WTC11 (cell line): ENCODE results near the gene REELD1. TPM values are rescaled to one million over a fixed set of nuclear protein-coding genes. Genes with fewer than 3 reads are reported as not detected.

Experiments used
- ATAC-seq: fragments of 200-7000 bp; cut with Tn5 transposase; 2 replicates; pipeline ENCODE4 v1.10.0; 2021; ENCODE audit warnings: mild to moderate bottlenecking, moderate library complexity
- CTCF ChIA-PET: fragments of 300-600 bp; sonication (Branson Sonifier 250); formaldehyde crosslinking; loops from one replicate; lab custom pipeline; 2021; ENCODE audit warnings: antibody characterized with exemption; lab: Charles Lee
- POLR2A ChIA-PET: fragments of 350-600 bp; sonication (Branson Sonifier 250); formaldehyde crosslinking; loops from one replicate; lab custom pipeline; 2021; ENCODE audit warnings: antibody characterized with exemption; lab: Charles Lee
- DNase-seq: peaks from one replicate; pipeline ENCODE4 v3.0.0; 2021; ENCODE audit warnings: low spot score
- H3K27ac Mint-ChIP-seq: 2 replicates; pipeline ENCODE4 v1.8.0; 2021; ENCODE audit warnings: mixed read lengths
- H3K27me3 Mint-ChIP-seq: 2 replicates; pipeline ENCODE4 v1.8.0; 2021; ENCODE audit warnings: low read depth, mild to moderate bottlenecking, moderate library complexity, mixed read lengths
- H3K36me3 Mint-ChIP-seq: 2 replicates; pipeline ENCODE4 v1.8.0; 2021; ENCODE audit warnings: mixed read lengths
- H3K4me1 Mint-ChIP-seq: 2 replicates; pipeline ENCODE4 v1.8.0; 2022; ENCODE audit warnings: mixed read lengths
- H3K4me3 Mint-ChIP-seq: 2 replicates; pipeline ENCODE4 v1.8.0; 2021; ENCODE audit warnings: mild to moderate bottlenecking, moderate library complexity, mixed read lengths
- H3K9me3 Mint-ChIP-seq: 2 replicates; pipeline ENCODE4 v1.8.0; 2021; ENCODE audit warnings: mixed read lengths
- AR ChIP-seq: fragments of 250-450 bp; sonication (Bioruptor Pico); IDR thresholded peaks from 2 replicates; pipeline ENCODE4 v1.9.0; 2021; ENCODE audit warnings: mild to moderate bottlenecking
- ATF2 ChIP-seq: sonication (generic); formaldehyde crosslinking; IDR thresholded peaks from 2 replicates; pipeline ENCODE4 v1.8.1; 2022; ENCODE audit warnings: low read depth, missing genetic modification reagents, borderline replicate concordance
- E2F4 ChIP-seq: sonication (generic); formaldehyde crosslinking; IDR thresholded peaks from 2 replicates; pipeline ENCODE4 v1.8.1; 2022; ENCODE audit warnings: low read depth, mild to moderate bottlenecking, moderate library complexity, missing genetic modification reagents, borderline replicate concordance
- EMX1 ChIP-seq: fragments of 250-450 bp; sonication (Bioruptor Pico); IDR thresholded peaks from 2 replicates; pipeline ENCODE4 v1.8.0; 2021; ENCODE audit warnings: mild to moderate bottlenecking
- ERG ChIP-seq: fragments of 250-450 bp; sonication (Bioruptor Pico); IDR thresholded peaks from 2 replicates; pipeline ENCODE4 v1.8.0; 2021; ENCODE audit warnings: mild to moderate bottlenecking
- FOXJ3 ChIP-seq: sonication (generic); formaldehyde crosslinking; IDR thresholded peaks from 2 replicates; pipeline ENCODE4 v1.9.0; 2021; ENCODE audit warnings: missing genetic modification reagents, mild to moderate bottlenecking, borderline replicate concordance
- FOXK1 ChIP-seq: sonication (generic); formaldehyde crosslinking; IDR thresholded peaks from 2 replicates; pipeline ENCODE4 v1.8.0; 2022; ENCODE audit warnings: mild to moderate bottlenecking, moderate library complexity, missing genetic modification reagents
- HMGA2 ChIP-seq: fragments of 250-450 bp; sonication (Bioruptor Pico); IDR thresholded peaks from 2 replicates; pipeline ENCODE4 v1.4.0; 2021; ENCODE audit warnings: mild to moderate bottlenecking, moderate library complexity
- IRF1 ChIP-seq: sonication (generic); formaldehyde crosslinking; IDR thresholded peaks from 2 replicates; pipeline ENCODE4 v1.8.0; 2023; ENCODE audit warnings: missing genetic modification reagents
- JUN ChIP-seq: sonication (generic); formaldehyde crosslinking; IDR thresholded peaks from 2 replicates; pipeline ENCODE4 v1.8.0; 2023; ENCODE audit warnings: mild to moderate bottlenecking, missing genetic modification reagents
- MAX ChIP-seq: sonication (generic); formaldehyde crosslinking; IDR thresholded peaks from 2 replicates; pipeline ENCODE4 v1.8.0; 2022; ENCODE audit warnings: mild to moderate bottlenecking, missing genetic modification reagents
- MYBL2 ChIP-seq: sonication (generic); formaldehyde crosslinking; IDR thresholded peaks from 2 replicates; pipeline ENCODE4 v1.8.1; 2023; ENCODE audit warnings: mild to moderate bottlenecking, moderate library complexity, missing genetic modification reagents
- NFATC4 ChIP-seq: fragments of 250-450 bp; sonication (Bioruptor Pico); IDR thresholded peaks from 2 replicates; pipeline ENCODE4 v1.9.0; 2021; ENCODE audit warnings: mild to moderate bottlenecking
- NR1H2 ChIP-seq: sonication (generic); formaldehyde crosslinking; IDR thresholded peaks from 2 replicates; pipeline ENCODE4 v1.9.0; 2021; ENCODE audit warnings: mild to moderate bottlenecking, moderate library complexity, missing genetic modification reagents
- OVOL2 ChIP-seq: fragments of 250-450 bp; sonication (Bioruptor Pico); IDR thresholded peaks from 2 replicates; pipeline ENCODE4 v1.9.0; 2021; ENCODE audit warnings: mild to moderate bottlenecking, borderline replicate concordance
- PREB ChIP-seq: sonication (generic); formaldehyde crosslinking; IDR thresholded peaks from 2 replicates; pipeline ENCODE4 v1.8.1; 2022; ENCODE audit warnings: mild to moderate bottlenecking, missing genetic modification reagents, moderate library complexity, borderline replicate concordance
- PRRX2 ChIP-seq: fragments of 250-450 bp; sonication (Bioruptor Pico); IDR thresholded peaks from 2 replicates; pipeline ENCODE4 v1.8.0; 2021; ENCODE audit warnings: mild to moderate bottlenecking
- RELA ChIP-seq: sonication (generic); formaldehyde crosslinking; IDR thresholded peaks from 2 replicates; pipeline ENCODE4 v1.8.1; 2022; ENCODE audit warnings: missing genetic modification reagents, mild to moderate bottlenecking, borderline replicate concordance
- SMAD4 ChIP-seq: sonication (generic); formaldehyde crosslinking; IDR thresholded peaks from 2 replicates; pipeline ENCODE4 v1.8.0; 2022; ENCODE audit warnings: mild to moderate bottlenecking, missing genetic modification reagents
- TEAD1 ChIP-seq: sonication (generic); formaldehyde crosslinking; IDR thresholded peaks from 2 replicates; pipeline ENCODE4 v1.8.0; 2022; ENCODE audit warnings: mild to moderate bottlenecking, missing genetic modification reagents
- USF1 ChIP-seq: sonication (generic); formaldehyde crosslinking; IDR thresholded peaks from 2 replicates; pipeline ENCODE4 v1.8.0; 2022; ENCODE audit warnings: mild to moderate bottlenecking, missing genetic modification reagents
- ZNF219 ChIP-seq: sonication (generic); formaldehyde crosslinking; IDR thresholded peaks from 2 replicates; pipeline ENCODE4 v1.8.0; 2023; ENCODE audit warnings: missing genetic modification reagents, mild to moderate bottlenecking, borderline replicate concordance
- ZNF512 ChIP-seq: sonication (generic); formaldehyde crosslinking; IDR thresholded peaks from 2 replicates; pipeline ENCODE4 v1.8.1; 2022; ENCODE audit warnings: missing genetic modification reagents, borderline replicate concordance
- ZNF671 ChIP-seq: fragments of 250-450 bp; sonication (Bioruptor Pico); IDR thresholded peaks from 2 replicates; pipeline ENCODE4 v1.8.0; 2021; ENCODE audit warnings: mild to moderate bottlenecking
- total RNA-seq: library from RNA; stranded (reverse); gene quantifications from 3 replicates; pipeline ENCODE4 v1.2.3, GENCODE V29; 2021

Gene REELD1
- total RNA-seq, 1 experiment from 2014 or later: not detected

GRCh38 chr4:146257511-146257910 lies 43.2 kb downstream of the REELD1 start (continued):
- TF ChIP-seq AR (no peak), OVOL2 (CRISPR knock-in tag) (no peak), PRRX2 (CRISPR knock-in tag) (no peak), PREB (CRISPR knock-in tag) (no peak), ERG (CRISPR knock-in tag) (no peak), ZNF671 (no peak), NFATC4 (CRISPR knock-in tag) (no peak), USF1 (CRISPR knock-in tag) (no peak), ATF2 (CRISPR knock-in tag) (no peak), ZNF219 (CRISPR knock-in tag) (no peak), E2F4 (CRISPR knock-in tag) (no peak), FOXK1 (CRISPR knock-in tag) (no peak)

GRCh38 chr4:146260521-146260920 lies 46.2 kb downstream of the REELD1 start:
- TF ChIP-seq MYBL2 (CRISPR knock-in tag): no peak
- no peak for TF ChIP-seq EMX1 (CRISPR knock-in tag)
- no peak for TF ChIP-seq RELA (CRISPR knock-in tag)
- TF ChIP-seq FOXJ3 (CRISPR knock-in tag): no peak
- Mint-ChIP-seq H3K4me1 (peaks cover 2% of the 10 kb centered on the region), H3K27ac (no peak overlapping the region), H3K9me3 (no peaks in the 10 kb centered on the region), H3K27me3 (no peaks in the 10 kb centered on the region), H3K36me3 (no peaks in the 10 kb centered on the region), H3K4me3 (no peak overlapping the region)
- DNase-seq (no peak), ATAC-seq (no peak)
- CTCF ChIA-PET: interaction anchor here (1.2 kb wide), 1 partner anchor 66 kb away, joined by 3 read pairs; no protein-coding TSS in a partner anchor
- POLR2A ChIA-PET: no interaction called here

- no peak overlapping the region for H3K27ac Mint-ChIP-seq
- ATAC-seq (no peak), DNase-seq (no peak)
- ChIA-PET POLR2A (no interaction called here), CTCF (no interaction called here)
- no peaks in the 10 kb centered on the region for H3K36me3 Mint-ChIP-seq
- H3K27me3 Mint-ChIP-seq: no peaks in the 10 kb centered on the region
- H3K4me3 Mint-ChIP-seq: no peak overlapping the region
- peaks cover 7% of the 10 kb centered on the region for H3K4me1 Mint-ChIP-seq
- no peaks in the 10 kb centered on the region for H3K9me3 Mint-ChIP-seq
- no peak for TF ChIP-seq ZNF512 (CRISPR knock-in tag)
- no peak for TF ChIP-seq NR1H2
- TF ChIP-seq SMAD4 (CRISPR knock-in tag): no peak
- TF ChIP-seq ZNF219 (CRISPR knock-in tag): no peak
- no peak for TF ChIP-seq JUN (CRISPR knock-in tag)
- no peak for TF ChIP-seq MAX (CRISPR knock-in tag)
- TF ChIP-seq HMGA2 (CRISPR knock-in tag): no peak
- TF ChIP-seq TEAD1 (CRISPR knock-in tag): no peak
- TF ChIP-seq IRF1 (CRISPR knock-in tag): no peak
These were observed 46.7 kb downstream of the REELD1 start for GRCh38 chr4:146261041-146261440.
